C4-2B (cell line): ENCODE results near the gene PLGRKT.

ENCODE experiments used
- H3K27ac ChIP-seq: fragments of 450-650 bp; 2 replicates; pipeline ENCODE4 v1.5.1; 2017
- CTCF ChIP-seq: fragments of 450-650 bp; conservative IDR thresholded peaks from 2 replicates; pipeline ENCODE4 v1.5.1; 2017; ENCODE audit warnings: mild to moderate bottlenecking
- ZFX ChIP-seq: fragments of 450-650 bp; IDR thresholded peaks from 2 replicates; pipeline ENCODE4 v1.6.1; 2017

The PLGRKT gene

GRCh38 chr9:5388026-5388819 lies 49.5 kb downstream of the PLGRKT start:
- TF ChIP-seq ZFX (no peak), CTCF (no peak)
- no peak overlapping the region for H3K27ac ChIP-seq

- TF ChIP-seq ZFX (no peak), CTCF (no peak)
- no peak overlapping the region for H3K27ac ChIP-seq
These were observed 53.3 kb downstream of the PLGRKT start for GRCh38 chr9:5384436-5384835.

DNA sequence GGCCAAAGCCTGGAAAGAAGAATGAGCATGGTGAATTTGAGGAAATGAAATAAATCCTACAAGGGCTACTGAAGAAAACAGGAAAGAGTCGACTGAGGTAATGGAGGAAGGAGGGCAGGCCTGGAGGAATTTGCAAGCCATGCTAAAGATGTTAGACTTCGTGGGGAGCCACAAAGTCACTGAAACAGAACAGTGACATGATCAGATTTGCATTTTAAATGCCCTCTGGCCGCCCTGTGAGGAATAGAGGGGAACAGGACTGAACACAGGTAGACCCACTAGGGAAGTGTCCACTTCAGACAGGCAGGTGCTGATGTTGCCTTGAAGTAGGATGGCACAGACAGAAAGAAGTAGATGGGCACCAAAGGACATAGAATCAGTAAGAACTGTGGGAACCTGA lies 55.2 kb downstream of the PLGRKT start:
- H3K27ac ChIP-seq: no peak overlapping the region
- no peak for TF ChIP-seq ZFX
- no peak for TF ChIP-seq CTCF

- no peak overlapping the region for H3K27ac ChIP-seq
- no peak for TF ChIP-seq CTCF
- TF ChIP-seq ZFX: no peak
These were observed 61.8 kb downstream of the PLGRKT start for GRCh38 chr9:5375790-5376477.

DNA sequence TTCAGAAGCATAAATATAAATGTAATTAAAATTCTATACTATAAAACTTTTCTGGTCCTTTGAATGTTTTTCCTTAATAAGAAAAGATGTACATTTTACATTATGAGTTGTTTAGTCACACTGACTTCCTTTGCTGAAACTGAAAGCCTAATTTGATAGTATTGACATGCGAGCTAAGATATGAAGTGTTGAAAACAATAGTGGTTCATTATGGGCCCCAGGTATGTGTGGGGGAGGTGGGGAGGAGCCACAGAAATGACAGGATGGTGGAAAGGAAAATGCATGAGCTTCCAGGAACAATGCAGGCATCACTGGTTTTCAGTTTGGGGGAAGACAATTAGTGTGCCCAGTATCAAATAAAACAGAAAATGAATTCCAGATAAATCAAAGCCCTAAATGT lies 62.6 kb downstream of the PLGRKT start:
- TF ChIP-seq CTCF (no peak), ZFX (no peak)
- H3K27ac ChIP-seq: no peak overlapping the region

DNA sequence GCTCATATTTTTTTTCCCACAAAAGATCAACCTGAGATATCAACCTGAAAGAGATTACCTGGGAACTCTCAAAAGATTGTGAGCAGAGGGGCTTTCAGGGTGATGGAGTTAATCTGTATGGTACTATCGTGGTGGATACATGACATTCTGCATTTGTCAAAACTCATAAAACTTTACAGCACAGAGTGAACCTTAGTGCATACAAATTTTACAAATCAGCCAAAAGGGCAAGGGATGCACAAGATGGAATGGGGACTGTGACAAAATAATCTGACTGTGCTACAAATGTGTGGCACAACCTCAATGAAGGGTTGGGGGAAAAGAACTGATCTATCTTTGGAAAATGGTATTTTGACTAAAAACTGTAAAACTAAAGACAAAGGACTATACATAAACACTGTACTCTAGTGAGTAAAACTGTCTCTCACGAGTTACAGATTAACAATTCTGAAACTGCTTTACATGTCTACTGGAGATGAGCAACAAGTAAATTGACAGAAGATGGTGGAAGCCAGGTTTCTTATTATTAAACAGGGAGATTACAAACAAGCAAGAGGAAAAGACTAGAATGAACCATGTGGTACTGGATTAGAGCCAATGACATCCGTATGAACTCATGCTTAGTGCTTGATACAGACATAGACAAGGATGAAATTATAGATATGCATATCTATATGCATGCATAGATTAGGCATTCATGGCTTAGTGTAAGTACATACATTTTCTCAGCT lies 73.3 kb downstream of the PLGRKT start:
- no peak for TF ChIP-seq CTCF
- TF ChIP-seq ZFX: no peak
- H3K27ac ChIP-seq: no peak overlapping the region
